Mammary epithelial cell (primary cell): ENCODE results near the gene RPLP1.

ENCODE experiments used
- CTCF ChIP-seq, 2 donors: IDR thresholded peaks in 1 of 2; conservative IDR thresholded peaks in 1 of 2; 2 replicates each; pipeline ENCODE4 v1.5.1; 2011 to 2012; ENCODE audit warnings: inconsistent platforms in 2 of 2, low read length in 2 of 2, mild to moderate bottlenecking in 2 of 2, control low read depth in 1 of 2, low read depth in 1 of 2; ENCODE audit not compliant: insufficient read depth in 1 of 2; ENCODE audit errors: extremely low read depth in 1 of 2
- EZH2 ChIP-seq: IDR thresholded peaks from 2 replicates; pipeline ENCODE4 v1.6.1; 2012; ENCODE audit warnings: low read length, inconsistent platforms, borderline replicate concordance

- TF ChIP-seq CTCF (conservative IDR thresholded peaks at IDR 0.05 in 1 of 2, IDR thresholded peaks at IDR 0.05 in 1 of 2; ENCODE audit: extremely low read depth in 1 of 2, insufficient read depth in 1 of 2, low read depth in 1 of 2, low read length in 2 of 2) (no peak), EZH2 (no peak)
These were observed 7.9 kb upstream of the RPLP1 start for GRCh38 chr15:69444686-69445085.
